NK-92 (cell line): ENCODE measurements around the gene SRRM4.

ENCODE experiments used
- DNase-seq: peaks from one replicate; lab custom pipeline; 2025; ENCODE audit not compliant: unreplicated experiment; lab: John Stamatoyannopoulos, UW

Gene SRRM4

DNA sequence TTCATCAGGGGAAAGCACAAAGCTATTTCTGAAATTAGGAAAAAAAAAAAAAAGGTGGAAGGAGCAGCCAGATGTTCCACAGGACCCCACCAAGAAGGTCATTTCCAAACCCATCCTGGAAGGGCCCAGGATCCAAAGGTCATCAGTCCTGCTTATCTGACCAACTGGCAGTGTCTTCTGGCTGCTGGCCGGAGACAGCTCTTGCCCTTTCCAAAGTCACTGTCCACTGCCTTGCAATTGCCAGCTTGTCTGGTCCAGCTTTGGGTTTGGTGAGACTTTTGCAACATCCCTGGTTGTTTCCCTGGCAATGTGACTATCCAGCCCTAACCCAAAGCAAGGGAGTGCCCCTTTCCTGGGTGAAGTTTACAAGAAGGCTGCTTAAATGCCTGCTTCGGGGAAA, 178.5 kb downstream of the SRRM4 start:
- no peak for DNase-seq

DNA sequence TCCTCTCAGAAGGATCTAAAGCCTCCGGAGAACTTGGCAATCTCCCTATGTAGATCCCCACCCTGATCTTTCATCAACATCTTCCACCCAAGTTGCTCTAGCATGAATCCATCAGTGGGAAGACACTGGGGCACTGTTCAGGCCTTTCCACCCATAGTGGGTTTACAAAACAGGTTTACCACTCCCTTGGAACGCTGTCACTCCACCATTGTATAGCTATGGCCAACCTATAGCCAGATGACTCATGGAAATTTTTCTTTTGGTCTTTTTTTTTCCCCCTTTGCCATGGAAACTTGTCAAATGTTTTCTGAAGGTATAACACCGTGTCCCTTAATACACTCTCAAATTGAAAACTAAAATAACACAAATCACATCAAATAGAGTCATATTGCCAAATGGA, 186.6 kb downstream of the SRRM4 start:
- no peak for DNase-seq

GRCh38 chr12:119168721-119169120, 187.4 kb downstream of the SRRM4 start:
- DNase-seq: no peak

GRCh38 chr12:119169150-119169549, 187.8 kb downstream of the SRRM4 start:
- no peak for DNase-seq

GRCh38 chr12:119171291-119171690, 189.9 kb downstream of the SRRM4 start:
- DNase-seq: no peak

DNA sequence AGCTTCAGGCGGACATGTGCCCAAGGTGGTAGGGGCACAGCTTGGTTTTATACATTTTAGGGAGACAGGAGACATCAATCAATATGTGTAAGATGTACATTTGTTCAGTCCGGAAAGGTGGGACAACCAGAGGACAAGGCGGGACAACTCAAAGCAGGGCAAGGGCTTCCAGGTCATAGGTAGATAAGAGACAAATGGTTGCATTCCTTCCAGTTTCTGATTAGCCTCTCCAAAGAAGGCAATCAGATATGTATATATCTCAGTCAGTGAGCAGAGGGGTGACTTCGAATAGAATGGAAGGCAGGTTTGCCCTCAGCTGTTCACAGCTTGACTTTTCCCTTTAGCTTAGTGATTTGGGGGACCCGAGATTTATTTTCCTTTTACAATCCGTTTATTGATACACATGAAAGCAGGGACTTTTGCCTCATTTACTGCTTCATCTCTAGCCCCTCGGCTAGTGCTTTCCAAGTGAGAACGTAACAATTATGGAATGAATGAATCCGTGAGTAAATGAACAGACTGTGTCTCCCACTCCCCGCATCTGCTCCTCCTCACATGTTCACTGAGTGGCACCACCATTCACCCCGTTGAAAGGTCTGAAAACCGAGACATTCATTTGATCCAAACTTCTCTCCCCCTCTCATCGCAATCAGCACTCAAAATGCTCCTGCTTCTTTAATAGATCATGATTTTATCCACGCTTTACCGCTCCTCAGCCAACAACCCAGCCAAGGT, 190.5 kb downstream of the SRRM4 start:
- DNase-seq: no peak

DNA sequence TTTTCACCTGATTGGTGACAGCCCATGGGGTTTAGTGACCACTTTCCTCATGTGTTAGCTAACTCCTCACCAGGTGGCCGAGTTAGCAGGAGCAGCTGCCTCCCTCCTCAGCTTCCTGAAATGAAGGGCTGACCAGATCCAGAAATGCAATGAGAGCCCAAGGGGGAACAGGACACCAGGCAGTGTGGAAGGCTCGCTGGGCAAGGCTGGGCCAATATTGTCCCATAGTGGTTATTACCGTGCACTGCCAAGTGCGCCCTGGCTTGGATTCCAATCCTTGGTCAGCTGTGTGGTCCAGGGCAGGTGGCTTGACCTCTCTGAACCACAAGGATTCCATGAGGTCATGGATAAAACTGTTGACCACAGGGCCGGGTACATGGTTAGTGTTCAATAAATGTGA, 193.7 kb downstream of the SRRM4 start:
- no peak for DNase-seq

DNA sequence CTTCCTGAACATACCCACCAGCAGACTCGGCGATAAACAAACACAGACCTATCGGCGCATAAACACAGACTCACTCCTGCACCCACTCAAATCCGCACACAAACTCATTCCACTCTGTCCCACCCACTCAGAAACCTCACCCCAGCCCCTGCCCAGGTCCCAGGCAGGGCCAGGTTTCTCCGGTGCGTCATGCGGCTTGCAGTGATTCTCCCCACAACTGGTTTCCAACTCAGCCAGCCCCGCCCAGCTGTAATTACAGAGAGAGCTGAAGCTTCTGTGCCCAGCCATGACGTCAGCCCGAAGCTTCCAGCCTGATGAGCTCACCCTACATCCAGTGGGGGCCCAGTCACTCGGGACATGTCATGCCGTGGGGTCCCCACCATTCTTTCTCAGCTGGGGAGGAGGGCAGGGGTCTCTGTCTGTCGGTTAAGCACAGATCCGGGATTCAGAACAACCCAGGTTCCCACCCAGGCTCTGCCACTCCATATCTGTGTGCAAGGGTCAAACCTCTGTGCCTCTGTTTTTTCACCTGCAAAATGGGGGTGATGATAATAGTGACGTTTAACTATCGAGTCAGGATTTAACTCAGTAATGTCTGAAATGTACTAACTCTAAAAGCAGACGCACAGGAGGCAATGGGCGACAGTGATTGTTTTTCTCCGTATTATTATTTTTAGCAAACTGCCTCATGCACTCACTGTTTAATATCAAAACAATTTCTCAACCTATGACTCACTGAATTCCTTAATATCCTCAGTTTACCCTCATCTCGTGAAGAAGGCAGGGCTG, 195.1 kb downstream of the SRRM4 start:
- DNase-seq: no peak

DNA sequence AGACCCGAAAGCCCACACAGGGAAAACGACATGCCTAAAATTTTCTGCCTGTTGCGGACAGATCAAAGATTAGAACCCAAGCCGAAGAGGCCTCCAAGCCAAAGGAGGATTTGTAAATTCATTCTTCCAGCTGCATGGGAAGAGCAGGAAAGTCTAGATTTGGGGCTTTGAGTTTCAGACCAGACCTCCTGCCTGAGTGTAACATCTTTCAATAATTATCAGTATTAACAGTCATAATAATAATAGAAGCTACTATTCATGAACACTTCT, 195.7 kb downstream of the SRRM4 start:
- DNase-seq: no peak

DNA sequence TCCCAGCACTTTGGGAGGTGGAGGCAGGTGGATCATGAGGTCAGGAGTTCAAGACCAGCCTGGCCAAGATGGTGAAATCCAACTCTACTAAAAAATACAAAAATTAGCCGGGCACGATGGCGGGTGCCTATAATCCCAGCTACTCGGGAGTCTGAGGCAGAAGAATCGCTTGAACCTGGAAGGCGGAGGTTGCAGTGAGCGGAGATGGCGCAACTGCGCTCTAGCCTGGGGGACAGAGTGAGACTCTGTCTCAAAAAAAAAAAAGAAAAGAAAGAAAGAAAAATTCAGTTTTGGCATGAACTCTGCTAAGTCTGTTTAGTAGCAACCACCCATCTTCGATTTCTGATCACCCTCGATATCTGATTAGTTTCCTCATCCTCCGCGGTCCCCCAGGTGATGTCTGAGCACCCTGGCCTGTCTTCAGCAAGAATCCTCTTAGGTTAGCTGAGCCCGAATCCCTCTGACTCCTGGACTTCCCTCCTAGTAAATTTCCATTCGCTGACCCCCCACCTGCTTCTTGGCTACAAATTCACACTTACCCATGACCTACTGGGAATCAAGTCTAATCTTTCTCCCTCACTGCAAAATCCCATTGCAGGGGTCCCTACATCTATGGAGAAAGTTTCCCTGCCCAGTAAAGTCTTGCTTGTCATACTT, 196.5 kb downstream of the SRRM4 start:
- DNase-seq: no peak

- DNase-seq: no peak
Observed at GRCh38 chr12:119178544-119179334, 197.4 kb downstream of the SRRM4 start, which contains the start of gene HSPB8. TSS of gene HSPB8 (plus strand) at chr12:119178931. CDS start at chr12:119179313, 382 bp downstream.

DNA sequence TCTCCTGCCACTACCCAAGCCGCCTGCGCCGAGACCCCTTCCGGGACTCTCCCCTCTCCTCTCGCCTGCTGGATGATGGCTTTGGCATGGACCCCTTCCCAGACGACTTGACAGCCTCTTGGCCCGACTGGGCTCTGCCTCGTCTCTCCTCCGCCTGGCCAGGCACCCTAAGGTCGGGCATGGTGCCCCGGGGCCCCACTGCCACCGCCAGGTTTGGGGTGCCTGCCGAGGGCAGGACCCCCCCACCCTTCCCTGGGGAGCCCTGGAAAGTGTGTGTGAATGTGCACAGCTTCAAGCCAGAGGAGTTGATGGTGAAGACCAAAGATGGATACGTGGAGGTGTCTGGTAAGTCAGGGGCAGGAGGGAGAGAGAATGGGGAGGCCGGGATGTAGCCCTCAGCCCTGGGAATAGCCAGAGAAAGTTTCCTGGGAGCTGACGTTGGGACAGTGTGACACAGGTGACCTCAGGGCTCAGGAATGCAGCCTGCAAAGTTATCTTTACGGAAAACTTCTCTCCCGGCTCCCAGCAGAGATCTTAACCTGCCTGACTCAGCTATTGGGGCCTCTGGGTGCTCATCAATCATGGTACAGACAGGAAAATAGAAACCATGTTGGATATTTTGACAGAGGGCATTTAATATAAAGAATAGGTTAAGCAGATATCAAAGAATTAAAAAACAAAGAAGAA, 198.1 kb downstream of the SRRM4 start:
- DNase-seq: no peak

DNA sequence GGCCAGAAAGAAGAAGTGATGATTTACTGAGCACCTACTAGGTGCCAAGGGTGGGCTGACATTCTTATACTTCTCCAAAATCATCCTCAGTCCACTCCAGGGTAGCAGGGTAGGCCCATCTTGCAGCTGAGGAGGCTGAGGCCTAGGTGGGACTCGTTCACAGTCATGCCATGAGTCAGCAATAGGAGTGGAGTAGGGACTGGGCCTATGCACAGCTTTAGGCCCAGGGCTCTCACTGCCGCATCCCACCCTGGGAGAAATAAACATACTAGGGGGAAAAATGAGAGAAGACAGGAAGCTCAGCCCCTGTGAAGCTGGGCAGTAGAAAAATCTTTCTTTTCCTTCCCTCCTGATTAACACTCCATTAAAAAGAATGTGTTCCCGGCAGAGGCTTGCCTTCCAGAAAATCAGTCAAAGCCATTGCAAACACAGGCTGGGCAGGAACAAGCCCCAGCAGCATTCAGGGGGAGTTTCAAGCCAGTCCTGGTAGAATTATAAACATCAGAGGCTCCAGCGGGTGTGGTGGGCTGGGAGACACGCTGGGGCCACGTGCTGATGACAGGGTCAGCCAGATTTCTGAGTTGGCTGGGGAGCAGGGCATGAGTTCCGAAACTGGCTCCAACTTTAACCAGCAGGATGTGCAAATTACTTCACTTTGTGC, 199.2 kb downstream of the SRRM4 start:
- no peak for DNase-seq

DNA sequence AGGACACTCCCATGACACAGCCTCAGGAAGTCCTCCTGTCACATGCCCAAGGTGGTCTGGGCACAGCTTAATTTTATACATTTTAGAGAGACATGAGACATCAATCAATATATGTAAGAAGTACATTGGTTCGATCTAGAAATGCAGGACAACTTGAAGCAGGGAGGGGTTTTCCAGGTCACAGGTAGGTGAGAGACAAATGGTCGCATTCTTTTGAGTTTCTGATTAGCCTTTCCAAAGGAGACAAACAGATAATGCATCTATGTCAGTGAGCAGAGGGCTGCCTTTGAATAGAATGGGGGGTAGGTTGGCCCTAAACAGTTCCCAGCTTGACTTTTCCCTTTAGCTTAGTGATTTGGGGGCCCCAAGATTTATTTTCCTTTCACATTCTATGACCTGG, 199.9 kb downstream of the SRRM4 start:
- no peak for DNase-seq

GRCh38 chr12:119181944-119182343, 200.6 kb downstream of the SRRM4 start:
- DNase-seq: no peak

DNA sequence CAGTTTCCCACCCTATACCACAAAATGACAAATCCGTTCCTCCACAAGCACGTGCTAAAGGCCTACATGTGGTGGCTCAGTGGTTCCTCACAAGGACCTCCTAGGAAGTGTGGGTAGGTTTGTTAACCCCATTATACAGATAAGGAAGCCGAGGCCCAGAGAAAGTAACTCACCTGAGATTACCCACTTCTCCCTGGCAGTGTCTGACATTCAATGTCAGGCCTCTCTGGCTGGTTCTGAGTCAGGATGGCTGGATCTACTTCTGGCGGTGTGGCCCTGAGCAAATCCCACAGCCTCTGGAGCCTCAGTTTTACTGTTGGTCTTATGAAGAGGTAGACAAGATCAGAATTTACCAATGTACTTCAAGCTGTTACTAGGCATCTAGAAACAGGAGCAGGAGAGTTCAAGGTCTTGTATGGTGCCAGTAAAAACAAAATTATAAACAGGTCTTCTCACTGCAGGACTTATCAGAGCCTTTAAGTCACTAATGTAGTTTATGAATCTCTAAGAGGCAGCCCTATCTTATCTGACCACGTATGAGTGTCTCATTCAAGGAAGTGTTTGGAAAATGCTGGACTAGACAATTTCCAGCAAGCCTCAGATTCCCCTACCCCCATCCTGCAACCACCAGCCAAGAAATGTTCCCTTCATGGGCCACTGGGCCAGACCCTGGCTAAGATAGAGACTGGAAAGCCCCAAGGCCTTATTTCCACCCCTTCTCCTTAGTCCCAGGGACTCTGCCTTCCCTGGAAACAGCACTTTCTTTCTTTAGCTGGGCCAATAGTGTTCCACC, 201.6 kb downstream of the SRRM4 start:
- no peak for DNase-seq

DNA sequence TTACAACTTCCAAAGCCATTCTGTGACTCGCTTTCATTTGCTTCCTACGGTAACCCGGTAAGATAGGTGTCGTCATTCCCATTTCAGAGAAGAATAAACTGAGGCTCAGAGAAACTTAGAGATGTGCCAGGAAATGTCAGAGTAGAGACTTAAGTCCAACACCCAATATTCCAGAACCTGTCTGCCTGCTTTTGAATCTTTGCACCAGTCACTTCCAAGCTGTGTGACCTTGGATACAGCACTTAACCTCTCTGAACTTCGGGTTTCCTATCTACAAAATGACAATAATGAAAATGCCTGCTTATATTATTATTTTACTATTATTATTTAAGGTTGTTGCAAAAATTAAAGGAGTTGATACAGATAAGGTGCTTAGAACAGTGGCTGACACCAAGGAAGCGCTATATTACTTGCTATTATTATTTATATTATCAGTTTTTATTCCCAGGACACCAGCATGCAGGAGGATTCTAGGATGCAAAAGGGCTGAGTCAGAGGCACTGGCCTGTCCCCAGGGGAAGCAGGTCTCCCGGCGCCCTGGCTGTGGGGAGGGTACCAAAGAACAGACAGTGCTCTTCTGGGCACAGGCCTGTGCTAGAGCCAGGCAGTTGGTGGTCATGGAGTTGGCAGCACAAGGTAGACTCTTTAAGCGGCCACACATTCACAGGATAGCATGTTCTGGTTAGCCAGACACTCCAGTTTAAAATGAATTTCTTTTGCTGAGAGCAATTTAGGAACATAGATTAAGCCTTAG, 202.8 kb downstream of the SRRM4 start:
- DNase-seq: no peak

DNA sequence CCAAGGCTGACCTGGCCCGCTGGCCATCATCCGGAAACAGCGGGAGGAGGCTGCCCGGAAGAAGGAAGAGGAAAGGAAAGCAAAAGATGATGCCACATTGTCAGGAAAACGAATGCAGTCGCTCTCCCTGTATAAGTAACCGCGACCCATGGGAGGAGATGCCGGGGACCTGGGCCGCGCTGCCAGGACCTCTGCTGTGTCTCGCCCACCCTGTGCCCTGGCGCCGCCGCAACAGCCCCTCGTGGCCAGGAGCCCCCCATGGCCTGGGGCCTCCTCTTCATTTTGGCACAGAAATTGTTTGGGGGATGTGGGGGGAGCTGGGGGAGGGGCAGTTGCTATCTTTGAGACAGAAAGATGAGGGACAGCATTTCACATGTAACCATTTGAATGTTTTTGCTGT, 213.9 kb downstream of the SRRM4 start:
- no peak for DNase-seq

DNA sequence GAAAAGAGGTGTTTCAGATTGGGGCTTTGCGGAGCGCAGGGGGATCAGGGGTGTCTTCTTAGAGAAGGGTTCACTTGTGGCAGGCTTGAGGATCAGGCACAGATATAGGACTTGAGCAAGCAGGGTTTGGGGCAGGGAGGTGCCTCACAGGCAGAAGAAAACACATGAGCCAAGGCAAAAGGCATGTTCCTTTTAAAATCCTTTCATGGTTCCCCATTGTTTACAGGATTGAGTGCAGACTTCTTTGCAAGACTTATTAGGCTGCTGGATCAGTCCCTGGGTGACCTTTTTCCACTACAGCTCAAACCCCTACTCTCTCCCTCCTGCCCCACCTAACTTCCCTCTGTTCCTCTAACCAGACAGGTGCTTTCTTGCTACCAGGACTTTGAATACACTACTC, 217.1 kb downstream of the SRRM4 start:
- no peak for DNase-seq
